Stomach (tissue), 9 donors: ENCODE results near the gene RELN. TPM values are rescaled to one million over a fixed set of nuclear protein-coding genes. Genes with fewer than 3 reads are reported as not detected.

ENCODE experiments used
- DNase-seq, 2 donors: peaks; one replicate each; pipeline versions ENCODE4 v3.0.0 to v3.0.0-alpha.2; 2013 to 2019
- H3K27ac ChIP-seq, 5 donors: fragments of 200-600 bp in 4 of 5; sonication (generic) in 4 of 5; one replicate each; pipeline ENCODE4 v1.5.1; 2013 to 2019; ENCODE audit warnings: mild to moderate bottlenecking in 1 of 5, moderate library complexity in 1 of 5
- H3K27me3 ChIP-seq, 3 donors: fragments of 200-600 bp; sonication (generic); one replicate each; pipeline ENCODE4 v1.5.1; 2017 to 2019; ENCODE audit warnings: mixed run types in 1 of 3
- H3K36me3 ChIP-seq, 4 donors: fragments of 200-600 bp; sonication (generic); 1 replicate in 3 of 4; 2 replicates in 1 of 4; pipeline ENCODE4 v1.5.1; 2016 to 2019
- H3K4me1 ChIP-seq, 4 donors: fragments of 200-600 bp; sonication (generic); one replicate each; pipeline ENCODE4 v1.5.1; 2016 to 2019
- H3K4me3 ChIP-seq, 4 donors: fragments of 200-600 bp; sonication (generic) in 3 of 4; one replicate each; pipeline ENCODE4 v1.5.1; 2016 to 2019; ENCODE audit warnings: mild to moderate bottlenecking in 1 of 4
- H3K9me3 ChIP-seq, 4 donors: fragments of 200-600 bp; sonication (generic); one replicate each; pipeline ENCODE4 v1.5.1; 2016 to 2019
- CTCF ChIP-seq, 7 experiments: fragments of 450-650 bp in 4 of 7; fragments of 200-600 bp in 3 of 7; sonication (generic) in 3 of 7; IDR thresholded peaks; one replicate each; pipeline ENCODE4 v1.5.1; 2016 to 2019; ENCODE audit warnings: antibody characterized with exemption in 7 of 7, control low read depth in 2 of 7, mild to moderate bottlenecking in 1 of 7
- POLR2A ChIP-seq, 4 donors: fragments of 450-650 bp; IDR thresholded peaks; one replicate each; pipeline ENCODE4 v1.6.1; 2016; ENCODE audit warnings: antibody characterized with exemption in 4 of 4, control low read depth in 2 of 4, mild to moderate bottlenecking in 1 of 4, moderate library complexity in 1 of 4
- WGBS, 5 donors: extraction: QIAGEN DNeasy Blood & Tissue Kit in 3 of 5; methylation state at CpG; one replicate each; pipeline versions ENCODE4 v1.1.5 to v1.1.7; 2013 to 2018; 5-methylcytosine and 5-hydroxymethylcytosine counted together
- intact Hi-C: fragments of 100-400 bp; cut with DNase I; formaldehyde crosslinking; loops from one replicate; pipeline ENCODE4 v1.15.1; 2023; ENCODE audit warnings: low total_unique reads
- polyA plus RNA-seq, 3 donors: library from polyadenylated mRNA; stranded (reverse); fragments of 200-250 nt; gene quantifications; one replicate each; pipeline ENCODE4 v1.2.3, GENCODE V29; 2013
- small RNA-seq, 4 donors: library from RNA; depleted of rRNA; stranded (forward); fragments of <200 nt; gene quantifications; one replicate each; pipeline ENCODE3, GENCODE V24; 2016
- total RNA-seq, 5 donors: library from RNA; depleted of rRNA; stranded (reverse); fragments of >200 nt; gene quantifications; one replicate each; pipeline versions ENCODE4 v1.1.0 to v1.2.3, GENCODE V29; 2014 to 2016
- donor health status: healthy with polysubstance abuse.
- donor health status: Bipolar disorder and iron deficiency.
- donor health status: healthy.

The RELN gene
- total and polyA plus RNA-seq, 8 donors = 0.19 to 14.3 (median 2.2) TPM

GRCh38 chr7:103425177-103425576 lies 564.3 kb downstream of the RELN start:
- Histone ChIP-seq H3K36me3 (no peaks in the 10 kb centered on the region), H3K27ac (no peak overlapping the region), H3K9me3 (no peaks in the 10 kb centered on the region), H3K4me1 (no peaks in the 10 kb centered on the region), H3K4me3 (no peak overlapping the region), H3K27me3 (no peaks in the 10 kb centered on the region)
- no peak for TF ChIP-seq CTCF (IDR thresholded peaks at IDR 0.05)
- no peak for TF ChIP-seq POLR2A (IDR thresholded peaks at IDR 0.05)
- intact Hi-C loops = no loop called here
- 38 to 71% (median 54%) methylated on average over 1 of the region's 1 CpG for WGBS, 5 donors
- DNase-seq = no peak

GRCh38 chr7:103423467-103424179 lies 565.8 kb downstream of the RELN start:
- 63 to 88% (median 84%) methylated on average over 3 of the region's 3 CpGs for WGBS, 5 donors
- H3K4me3 ChIP-seq = no peak overlapping the region
- intact Hi-C loops = no loop called here

More at GRCh38 chr7:103423467-103424179, 565.8 kb downstream of the RELN start:
- no peak for DNase-seq
- no peak overlapping the region for H3K27ac ChIP-seq
- no peaks in the 10 kb centered on the region for H3K36me3 ChIP-seq
- H3K27me3 ChIP-seq = no peaks in the 10 kb centered on the region
- H3K4me1 ChIP-seq = no peaks in the 10 kb centered on the region
- H3K9me3 ChIP-seq = no peaks in the 10 kb centered on the region
- TF ChIP-seq POLR2A (IDR thresholded peaks at IDR 0.05) (no peak), CTCF (IDR thresholded peaks at IDR 0.05) (no peak)

Small RNA genes lying within 50 kb of the gene (small RNA-seq; reads per million reads assigned to genes)
- gene RF00019 = 0 reads per million in 4 donors

Other genes starting within 250 kb of the RELN start
- gene ORC5, start 218.4 kb upstream of the RELN start, total RNA-seq = 10 to 100 TPM in 4 of 5 donors, 1 to 10 TPM in 1; 2.3 to 29.9 (median 18.1) TPM
- gene ORC5, start 218.4 kb upstream of the RELN start, polyA plus RNA-seq = 10 to 100 TPM in 1 of 3 donors, 1 to 10 TPM in 2; 6.7 to 12.1 (median 9.1) TPM